GM19023 (cell line): ENCODE results near the gene HOXD11.

Source experiments
- ATAC-seq: cut with Tn5 transposase; IDR thresholded peaks from one replicate; pipeline ENCODE4 v1.9.1; 2021; ENCODE audit warnings: mild to moderate bottlenecking, moderate library complexity; ENCODE audit not compliant: unreplicated experiment

The HOXD11 gene

DNA sequence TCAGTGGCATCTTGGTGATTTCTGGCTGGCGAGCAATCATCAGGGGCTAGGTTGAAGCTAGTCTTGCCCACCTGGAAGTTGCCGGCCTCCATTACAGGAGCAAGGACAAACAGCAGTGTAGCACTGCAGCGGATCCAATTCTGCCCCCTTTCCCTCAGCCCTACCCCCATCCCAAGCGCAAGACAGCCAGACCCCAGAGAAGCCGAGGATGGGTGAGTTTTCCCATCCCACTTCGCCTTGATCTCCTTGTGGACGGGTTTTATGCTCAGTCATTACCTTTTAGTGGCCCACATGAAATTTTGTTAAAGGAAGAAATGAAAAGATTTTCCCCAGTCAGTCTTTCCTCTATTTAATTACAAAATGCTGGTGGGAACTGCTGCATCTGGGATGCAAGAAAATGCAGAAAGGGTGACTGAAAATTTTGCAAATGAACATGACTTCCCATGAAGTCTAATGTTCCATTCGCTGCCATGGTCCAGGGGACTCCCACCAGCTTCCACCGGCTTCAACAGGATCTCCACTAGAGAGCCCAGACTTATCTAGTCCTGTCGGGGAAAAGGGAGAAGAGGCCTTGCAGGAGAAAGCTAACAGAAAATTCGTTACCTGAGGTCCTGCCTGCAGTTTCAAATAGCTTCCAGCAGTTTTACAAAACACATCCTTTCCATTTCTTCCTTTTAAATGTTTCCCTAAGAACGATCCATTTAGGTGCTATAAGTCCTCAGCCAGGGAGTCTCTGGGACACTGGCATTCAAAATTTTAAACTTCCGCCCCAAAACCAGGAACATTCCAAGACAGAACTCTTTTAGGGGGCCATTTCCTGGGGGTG is 13.5 kb downstream of the HOXD11 start:
- ATAC-seq = no peak

DNA sequence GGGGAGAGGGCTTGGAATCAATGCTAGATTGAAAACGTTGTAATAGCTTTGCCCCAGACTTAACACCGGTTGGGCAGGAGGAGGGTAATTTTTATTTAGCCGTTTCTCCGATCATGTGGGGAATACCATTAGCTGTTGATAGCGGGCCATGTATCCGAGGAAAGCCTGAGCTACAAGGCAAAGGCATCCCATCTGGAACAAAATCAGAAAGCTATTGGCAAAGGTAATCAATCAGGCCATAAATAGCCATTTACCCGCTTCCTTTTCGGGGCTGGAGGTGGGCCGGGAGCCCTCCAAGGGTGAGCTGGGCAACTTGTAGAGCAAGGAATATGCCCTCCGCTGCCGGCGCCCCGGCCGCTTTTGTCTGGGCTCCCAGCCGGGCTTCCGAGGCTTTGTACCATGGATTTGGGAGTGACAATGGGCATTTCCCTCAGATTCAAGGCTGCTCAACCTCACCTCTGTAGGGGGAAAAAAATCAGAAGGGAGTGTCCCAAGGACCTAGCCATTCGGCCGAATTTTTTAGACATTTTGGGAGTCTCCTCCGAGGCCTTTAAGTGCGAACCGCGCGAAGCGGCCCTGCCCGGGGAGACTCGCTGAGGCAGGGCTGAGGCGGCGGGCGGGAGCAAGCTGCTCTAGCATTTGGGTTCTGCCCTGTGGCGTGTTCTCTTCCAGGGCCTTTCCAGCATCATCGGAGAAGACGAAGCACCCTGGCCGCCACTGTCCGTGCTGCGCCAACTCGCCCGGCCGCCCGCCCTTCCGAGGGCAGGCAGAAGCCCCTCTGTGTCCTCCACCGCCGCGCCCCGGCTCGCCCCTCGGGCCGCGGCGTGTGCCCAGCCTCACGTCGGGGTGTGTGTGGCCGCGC is 14.3 kb downstream of the HOXD11 start:
- no peak for ATAC-seq

DNA sequence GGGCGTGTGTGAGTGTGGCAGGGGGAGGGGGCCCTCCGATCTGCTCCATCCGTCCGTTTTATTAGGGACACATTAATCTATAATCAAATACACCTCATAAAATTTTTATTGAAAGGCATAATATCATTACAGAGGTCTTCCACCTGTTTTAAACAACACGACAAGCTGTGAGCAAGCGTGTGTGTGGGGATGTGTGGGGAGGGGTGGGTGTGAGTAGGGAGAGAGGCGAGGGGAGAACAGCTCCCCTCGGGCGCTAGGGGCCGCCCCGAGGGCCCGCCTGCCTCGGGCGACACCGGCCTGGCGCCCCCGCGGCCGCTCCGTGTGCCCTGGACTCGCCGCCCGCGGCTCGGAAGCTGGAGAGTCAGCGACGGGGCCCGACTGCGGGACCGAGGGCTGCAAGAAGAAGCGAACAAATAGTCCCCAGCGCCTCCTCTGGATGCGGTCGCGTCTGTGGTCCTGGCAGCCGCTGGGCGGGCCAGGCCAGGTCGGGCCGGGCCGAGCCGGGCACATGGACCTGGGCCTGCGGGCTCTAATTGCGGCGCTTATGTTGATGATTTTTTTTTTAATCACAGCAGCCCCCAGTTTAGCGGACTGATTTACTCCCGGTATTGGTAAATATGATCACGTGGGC is 15.1 kb downstream of the HOXD11 start:
- no peak for ATAC-seq

DNA sequence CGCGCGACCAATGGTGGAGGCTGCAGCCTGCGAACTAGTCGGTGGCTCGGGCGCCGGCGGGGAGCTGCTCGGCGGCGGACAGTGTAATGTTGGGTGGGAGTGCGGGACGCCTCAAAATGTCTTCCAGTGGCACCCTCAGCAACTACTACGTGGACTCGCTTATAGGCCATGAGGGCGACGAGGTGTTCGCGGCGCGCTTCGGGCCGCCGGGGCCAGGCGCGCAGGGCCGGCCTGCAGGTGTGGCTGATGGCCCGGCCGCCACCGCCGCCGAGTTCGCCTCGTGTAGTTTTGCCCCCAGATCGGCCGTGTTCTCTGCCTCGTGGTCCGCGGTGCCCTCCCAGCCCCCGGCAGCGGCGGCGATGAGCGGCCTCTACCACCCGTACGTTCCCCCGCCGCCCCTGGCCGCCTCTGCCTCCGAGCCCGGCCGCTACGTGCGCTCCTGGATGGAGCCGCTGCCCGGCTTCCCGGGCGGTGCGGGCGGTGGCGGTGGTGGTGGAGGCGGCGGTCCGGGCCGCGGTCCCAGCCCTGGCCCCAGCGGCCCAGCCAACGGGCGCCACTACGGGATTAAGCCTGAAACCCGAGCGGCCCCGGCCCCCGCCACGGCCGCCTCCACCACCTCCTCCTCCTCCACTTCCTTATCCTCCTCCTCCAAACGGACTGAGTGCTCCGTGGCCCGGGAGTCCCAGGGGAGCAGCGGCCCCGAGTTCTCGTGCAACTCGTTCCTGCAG is 15.8 kb downstream of the HOXD11 start, which contains the start of gene HOXD9:
Gene HOXD9 (plus strand): TSS at position 37 of the 728 bp plus-strand sequence. CDS start 50 bp downstream, at position 87.
- ATAC-seq = no peak

DNA sequence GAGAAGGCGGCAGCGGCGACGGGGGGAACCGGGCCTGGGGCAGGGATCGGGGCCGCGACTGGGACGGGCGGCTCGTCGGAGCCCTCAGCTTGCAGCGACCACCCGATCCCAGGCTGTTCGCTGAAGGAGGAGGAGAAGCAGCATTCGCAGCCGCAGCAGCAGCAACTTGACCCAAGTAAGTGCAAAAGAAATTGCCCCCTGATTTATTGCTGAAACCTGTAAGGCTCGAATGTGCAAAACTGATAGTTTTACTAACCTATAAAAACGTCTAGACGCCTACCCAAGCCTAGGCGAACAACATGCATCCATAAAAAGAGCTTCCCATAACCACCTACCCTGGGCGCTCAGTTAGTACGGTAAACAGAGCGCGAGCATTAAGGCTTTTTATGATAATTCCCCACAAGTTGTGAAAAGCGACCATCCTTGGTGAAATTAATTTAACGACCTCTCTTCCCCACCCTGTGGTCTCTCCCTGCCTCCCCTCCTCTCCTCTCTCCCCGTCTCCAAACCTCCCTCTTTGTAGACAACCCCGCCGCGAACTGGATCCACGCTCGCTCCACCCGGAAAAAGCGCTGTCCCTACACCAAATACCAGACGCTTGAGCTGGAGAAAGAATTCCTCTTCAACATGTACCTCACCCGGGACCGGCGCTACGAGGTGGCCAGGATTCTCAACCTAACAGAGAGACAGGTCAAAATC is 16.5 kb downstream of the HOXD11 start:
- ATAC-seq = no peak

DNA sequence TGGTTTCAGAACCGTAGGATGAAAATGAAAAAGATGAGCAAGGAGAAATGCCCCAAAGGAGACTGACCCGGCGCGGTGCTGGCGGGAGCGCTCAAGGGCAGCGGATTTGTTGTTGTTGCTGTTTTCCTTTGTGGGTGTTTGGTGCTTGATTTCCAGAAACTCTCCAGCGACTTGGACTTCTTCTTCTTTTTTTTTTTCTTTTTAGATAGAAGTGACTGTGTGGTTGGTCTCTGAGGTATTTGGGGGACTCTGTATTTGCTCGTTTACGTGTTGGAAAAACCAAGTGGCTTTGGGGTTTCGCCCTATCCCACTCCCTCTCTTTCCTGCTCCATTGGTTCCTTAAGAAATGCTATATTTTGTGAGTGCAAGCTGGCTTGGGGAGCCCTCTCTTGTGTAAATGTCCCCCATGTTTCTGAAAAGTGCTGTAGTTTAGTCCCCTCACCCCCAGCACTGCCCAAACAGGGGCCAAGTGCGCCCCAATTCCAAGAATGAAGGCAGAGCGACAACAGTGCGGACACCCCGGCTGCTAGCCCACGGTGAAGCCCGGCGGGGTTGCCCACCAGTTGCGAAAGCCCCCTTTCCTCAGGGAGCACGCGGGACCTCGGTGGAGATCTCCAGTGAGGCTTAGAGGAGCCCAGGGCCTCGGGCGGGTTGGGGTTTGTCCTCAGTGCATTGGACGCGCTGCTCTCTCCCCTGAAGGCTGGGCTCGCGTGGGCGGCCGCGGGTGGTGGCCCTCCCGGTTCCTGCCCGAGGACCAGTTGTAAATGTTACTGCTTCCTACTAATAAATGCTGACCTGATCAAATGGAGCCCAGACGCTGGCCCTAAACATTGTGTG is 17.2 kb downstream of the HOXD11 start:
- ATAC-seq = no peak

DNA sequence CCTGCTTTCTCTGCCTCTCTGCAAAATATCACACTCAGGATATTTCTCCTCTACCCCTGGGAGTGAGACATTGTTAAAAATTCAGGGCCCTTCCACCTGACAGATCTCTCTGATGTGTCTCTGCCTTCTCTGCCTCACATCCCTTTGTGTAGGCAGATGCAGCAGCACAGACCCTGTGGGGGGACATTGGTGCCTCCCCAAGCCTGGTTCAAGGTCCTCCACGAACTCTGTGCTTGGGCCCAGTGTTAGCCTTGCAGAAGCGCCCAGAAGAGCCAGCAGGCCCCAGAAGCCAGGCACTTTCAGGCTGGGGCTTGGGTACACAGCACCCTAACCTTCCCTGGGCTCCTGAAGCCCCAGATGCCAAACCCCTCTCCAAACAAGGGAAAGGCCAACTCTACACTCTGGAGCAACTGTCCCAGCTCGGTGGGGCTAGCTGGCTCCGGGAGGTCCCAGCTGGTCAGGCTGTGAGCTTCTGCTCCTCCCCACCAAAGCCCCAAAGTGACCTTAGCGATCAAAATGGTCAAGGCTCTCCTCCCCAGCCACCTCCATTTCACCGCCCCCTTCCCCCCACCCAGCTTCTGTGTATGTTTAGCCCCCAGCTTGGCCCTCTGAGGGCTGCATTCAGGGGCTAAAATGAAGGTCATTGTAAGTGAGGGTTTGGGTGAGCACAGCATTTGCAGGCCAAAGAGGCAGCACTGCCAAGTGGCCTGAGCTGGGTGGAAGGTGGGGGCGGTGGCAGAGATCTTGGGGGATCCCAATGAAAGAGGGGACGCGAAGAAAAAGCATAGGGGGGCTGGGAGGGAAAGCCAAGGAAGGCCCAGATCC is 18.1 kb downstream of the HOXD11 start:
- no peak for ATAC-seq

DNA sequence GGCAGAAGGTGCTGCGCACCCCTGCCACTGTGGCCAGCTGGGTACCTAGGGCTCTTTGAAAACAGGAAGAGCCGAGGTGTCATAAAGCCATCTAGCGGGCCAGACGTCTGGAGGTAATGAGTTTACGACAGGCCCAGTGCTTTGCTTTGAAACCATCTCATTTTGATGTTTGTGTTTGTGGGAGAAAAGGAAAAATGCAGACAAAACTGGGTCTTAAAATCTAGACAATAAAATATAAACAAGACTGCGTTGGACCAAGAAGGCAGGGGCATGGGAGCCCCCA is 18.6 kb downstream of the HOXD11 start:
- no peak for ATAC-seq

DNA sequence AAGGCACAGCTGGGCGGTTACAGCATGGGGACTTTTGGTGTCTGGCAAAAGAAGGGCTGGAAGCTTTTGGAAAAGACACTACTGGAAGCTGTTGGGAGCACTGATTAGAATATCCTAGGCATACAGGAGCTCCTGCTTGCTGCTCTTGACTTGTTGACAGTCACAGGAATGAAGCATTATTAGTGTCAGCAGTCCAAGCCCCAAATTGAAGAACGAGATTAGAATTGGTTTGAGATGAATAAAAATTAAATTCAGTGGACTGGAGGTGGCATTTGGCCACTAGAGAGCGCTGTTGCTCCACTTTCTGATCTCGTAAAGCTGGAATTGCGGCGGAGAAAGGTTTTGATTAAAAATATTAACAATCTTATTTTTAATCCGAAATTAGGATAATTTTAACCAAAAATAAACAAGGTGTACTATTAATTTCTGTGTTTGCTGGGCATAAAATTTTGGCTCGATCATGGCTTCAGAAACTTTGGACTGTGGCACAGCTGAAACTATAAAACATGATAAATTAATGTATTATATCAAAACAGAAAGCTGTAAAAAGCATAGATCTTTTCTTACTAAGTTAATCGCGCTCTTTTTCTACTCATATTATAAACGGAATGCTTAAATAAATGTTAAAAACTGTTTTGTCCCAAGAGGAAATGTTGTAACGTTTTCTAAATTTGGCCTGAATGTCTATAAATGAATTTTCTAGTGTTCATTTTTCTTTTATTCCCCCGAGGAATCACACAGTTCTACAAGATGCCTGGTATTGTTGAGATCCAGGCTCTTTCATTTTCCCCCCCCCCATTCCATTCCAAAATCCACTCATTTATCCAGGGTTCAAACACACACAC is 20.1 kb downstream of the HOXD11 start:
- ATAC-seq = no peak

DNA sequence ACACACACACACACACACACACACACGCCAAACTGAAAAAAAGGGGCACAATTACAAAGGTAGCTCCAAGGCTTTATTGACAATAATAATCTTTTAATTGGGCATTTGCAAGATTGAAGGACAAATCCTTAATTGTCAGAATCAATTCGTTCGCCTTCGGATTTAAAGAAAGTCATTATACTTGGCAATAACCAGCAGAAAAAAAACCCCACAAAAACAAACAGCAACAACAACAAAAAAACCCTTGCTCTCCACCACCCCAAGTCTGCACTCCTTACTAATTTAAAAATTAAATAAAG is 20.6 kb downstream of the HOXD11 start:
- ATAC-seq = no peak

DNA sequence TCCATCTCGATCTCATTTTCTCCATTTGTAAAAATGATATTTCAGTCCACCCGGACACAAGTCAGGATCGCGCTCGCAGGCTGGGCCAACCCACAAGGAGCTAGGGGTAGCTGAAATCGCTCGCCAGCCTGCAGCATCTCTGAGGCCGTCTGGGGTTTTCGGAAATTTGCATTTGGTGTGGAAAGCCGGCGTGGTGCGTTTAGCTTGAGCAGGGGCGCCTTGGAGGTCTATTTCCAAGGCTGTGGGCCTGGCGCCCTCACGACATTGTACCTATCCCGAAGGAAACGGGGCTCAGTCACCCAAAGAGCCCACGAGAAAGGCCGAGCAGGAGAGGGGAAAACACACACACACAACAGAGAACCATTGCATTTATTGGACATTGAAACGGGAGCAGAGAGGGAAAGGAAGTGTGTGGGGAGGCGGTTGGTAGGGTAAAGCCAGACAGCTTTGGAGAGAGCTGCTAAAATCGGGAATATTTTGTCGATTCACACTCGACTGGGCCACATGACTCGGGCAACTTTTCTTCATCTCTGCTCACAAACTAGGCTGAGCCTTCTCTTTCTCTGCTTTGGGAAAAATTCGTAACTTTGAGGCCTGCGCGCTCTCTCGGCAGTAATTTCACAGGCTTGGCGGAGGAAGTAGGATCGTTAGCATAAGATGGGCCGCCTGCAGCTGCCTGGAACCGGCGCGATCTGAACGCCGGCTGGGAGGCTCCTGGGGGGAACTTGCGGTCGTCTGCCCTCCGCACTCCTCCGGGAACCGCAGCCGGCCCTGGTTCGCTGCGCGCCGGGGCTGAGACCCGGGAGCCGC is 21.3 kb downstream of the HOXD11 start:
- ATAC-seq = no peak

DNA sequence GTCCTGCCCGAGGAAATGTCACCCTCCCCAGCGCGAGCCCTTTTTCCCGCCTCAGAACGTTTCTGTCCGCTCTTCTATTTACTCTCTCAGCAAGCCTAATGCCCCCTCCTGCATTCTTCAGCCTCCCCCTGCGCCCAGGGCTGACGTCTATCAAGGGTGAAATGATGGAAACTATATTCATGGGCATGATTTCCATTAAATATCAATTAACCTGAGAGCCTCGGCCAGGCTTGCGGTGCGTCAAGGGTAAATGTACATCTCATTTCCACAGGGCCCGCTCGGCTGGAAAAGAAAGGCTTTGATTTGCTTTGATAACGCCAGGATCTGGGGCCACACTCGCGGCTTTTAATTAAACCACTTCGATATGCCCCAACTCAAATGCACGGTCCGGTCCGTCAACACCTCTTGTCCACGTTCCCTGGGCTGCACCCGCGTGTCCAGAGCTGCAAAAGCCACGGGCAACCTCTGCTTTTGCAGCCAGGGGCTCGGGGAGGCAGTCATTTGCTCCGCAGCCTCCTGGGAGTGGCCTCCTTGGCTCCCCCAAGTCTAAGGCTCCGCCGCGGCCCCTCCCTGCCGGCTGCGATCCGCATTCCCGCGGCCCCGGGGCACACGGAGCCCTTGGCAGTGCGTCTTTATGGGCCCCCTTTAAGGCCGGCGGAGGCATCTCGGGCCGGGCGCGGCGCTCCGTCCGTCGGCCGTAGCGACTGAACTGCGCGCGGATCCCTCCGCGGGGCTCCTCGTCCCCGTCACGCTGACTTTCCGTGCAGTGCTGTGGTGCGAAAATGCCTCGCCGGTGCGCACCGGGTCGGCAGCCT is 22.1 kb downstream of the HOXD11 start, which contains the start of gene HOXD8:
Gene HOXD8 (plus strand): TSS at position 724 of the 815 bp plus-strand sequence. CDS start 662 bp downstream, outside the sequence.
- no peak for ATAC-seq

DNA sequence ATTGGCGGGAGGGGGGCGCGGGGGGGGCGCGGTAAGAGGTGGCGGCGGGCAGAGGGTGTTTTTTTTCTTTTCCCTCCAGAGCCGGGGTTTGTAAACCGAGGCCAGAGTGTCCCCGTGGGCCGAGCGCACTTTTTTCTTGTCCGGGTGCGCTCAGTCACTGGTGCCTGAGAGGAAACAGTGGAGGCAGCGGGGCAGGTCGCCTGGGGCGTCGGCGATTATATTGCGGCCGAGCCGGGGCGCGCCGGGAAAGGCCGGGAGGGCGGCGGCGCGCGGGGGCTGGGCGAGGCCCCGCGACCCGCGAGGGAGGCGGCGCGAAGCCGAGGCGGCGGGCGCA is 22.7 kb downstream of the HOXD11 start:
- ATAC-seq = no peak

DNA sequence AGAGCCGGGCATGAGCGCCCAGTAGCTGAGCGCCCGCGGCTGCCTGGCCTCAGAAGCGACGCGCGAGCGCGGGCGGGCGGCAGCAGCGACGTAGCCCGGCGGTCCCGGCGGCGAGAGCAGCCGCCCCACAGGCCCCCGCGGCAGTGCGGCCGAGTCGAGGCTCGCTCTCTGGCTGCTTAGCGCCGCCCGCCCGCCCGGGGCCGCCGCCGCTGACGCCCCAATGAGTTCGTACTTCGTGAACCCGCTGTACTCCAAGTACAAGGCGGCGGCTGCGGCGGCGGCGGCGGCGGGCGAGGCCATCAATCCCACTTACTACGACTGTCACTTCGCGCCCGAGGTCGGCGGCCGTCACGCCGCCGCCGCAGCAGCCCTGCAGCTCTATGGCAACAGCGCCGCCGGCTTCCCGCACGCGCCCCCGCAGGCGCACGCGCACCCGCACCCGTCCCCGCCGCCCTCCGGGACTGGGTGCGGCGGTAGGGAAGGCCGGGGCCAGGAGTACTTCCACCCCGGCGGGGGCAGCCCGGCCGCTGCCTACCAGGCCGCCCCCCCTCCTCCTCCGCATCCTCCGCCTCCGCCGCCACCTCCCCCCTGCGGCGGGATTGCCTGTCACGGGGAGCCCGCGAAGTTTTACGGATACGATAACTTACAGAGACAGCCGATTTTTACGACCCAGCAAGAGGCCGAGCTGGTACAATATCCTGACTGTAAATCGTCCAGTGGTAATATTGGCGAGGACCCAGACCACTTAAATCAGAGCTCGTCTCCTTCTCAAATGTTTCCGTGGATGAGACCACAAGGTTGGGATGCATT is 23.3 kb downstream of the HOXD11 start:
- no peak for ATAC-seq
